SU-DHL-6 (cell line): ENCODE measurements around the gene RGL1.

Experiments
- H2AFZ ChIP-seq: fragments of 200-600 bp; sonication (generic); 2 replicates; pipeline ENCODE4 v1.6.1; 2014; ENCODE audit warnings: low read depth, mild to moderate bottlenecking, moderate library complexity, mixed read lengths, antibody characterized with exemption, low read length; ENCODE audit not compliant: severe bottlenecking
- H3F3A ChIP-seq: fragments of 200-600 bp; shearing (Covaris generic); 2 replicates; pipeline ENCODE4 v1.6.0; 2016; ENCODE audit warnings: antibody characterized with exemption, mild to moderate bottlenecking; ENCODE audit not compliant: insufficient read depth
- H3K27ac ChIP-seq: fragments of 200-600 bp; sonication (generic); 2 replicates; pipeline ENCODE4 v1.5.1; 2016; ENCODE audit warnings: low read depth, mild to moderate bottlenecking, low read length, moderate library complexity, mixed read lengths
- H3K27me3 ChIP-seq: fragments of 200-600 bp; sonication (generic), shearing (Covaris generic); 2 replicates; pipeline ENCODE4 v1.6.0; 2014; ENCODE audit warnings: mild to moderate bottlenecking, low read length
- H3K36me3 ChIP-seq: fragments of 200-600 bp; sonication (generic); 2 replicates; pipeline ENCODE4 v1.6.1; 2014; ENCODE audit warnings: mild to moderate bottlenecking, low read length, mixed read lengths
- H3K4me2 ChIP-seq: fragments of 300-600, 200-600 bp; shearing (Covaris generic), sonication (generic); 2 replicates; pipeline ENCODE4 v1.6.0; 2014; ENCODE audit warnings: low read length, low read depth, mild to moderate bottlenecking; ENCODE audit not compliant: poor library complexity, severe bottlenecking
- H3K4me3 ChIP-seq: fragments of 200-600 bp; sonication (generic); 2 replicates; pipeline ENCODE4 v1.5.1; 2014; ENCODE audit warnings: antibody characterized with exemption, low read length, mild to moderate bottlenecking, mixed read lengths; ENCODE audit not compliant: insufficient read depth, poor library complexity, severe bottlenecking
- H3K79me2 ChIP-seq: fragments of 200-600 bp; sonication (generic); 2 replicates; pipeline ENCODE4 v1.6.1; 2014; ENCODE audit warnings: mild to moderate bottlenecking, low read length, moderate library complexity; ENCODE audit not compliant: insufficient read depth
- H3K9ac ChIP-seq: fragments of 200-600 bp; sonication (generic); 2 replicates; pipeline ENCODE4 v1.7.0; 2014; ENCODE audit warnings: mild to moderate bottlenecking, low read length
- H3K9me2 ChIP-seq: fragments of 200-600 bp; sonication (generic); replicated peaks from 2 replicates; pipeline ENCODE4 v1.6.1; 2014; ENCODE audit warnings: low read length; ENCODE audit not compliant: insufficient read depth
- H3K9me3 ChIP-seq: fragments of 200-600 bp; sonication (generic); 2 replicates; pipeline ENCODE4 v1.6.1; 2014; ENCODE audit warnings: low read length, mixed read lengths; ENCODE audit not compliant: insufficient read depth
- H4K20me1 ChIP-seq: fragments of 200-600 bp; sonication (generic); 2 replicates; pipeline ENCODE4 v1.6.1; 2014; ENCODE audit warnings: low read depth, mild to moderate bottlenecking, antibody characterized with exemption, low read length, moderate library complexity, mixed read lengths
- EZH2phosphoT487 ChIP-seq: fragments of 200-600 bp; sonication (generic), shearing (Covaris generic); conservative IDR thresholded peaks from 2 replicates; pipeline ENCODE4 v1.6.1; 2018; ENCODE audit warnings: mild to moderate bottlenecking, antibody characterized with exemption, low read length, moderate library complexity, mixed read lengths
- TF ChIP-seq, protein P1 (sequence below): fragments of 200-600 bp; sonication (generic); IDR thresholded peaks from one replicate; pipeline ENCODE4 v1.5.1; 2017; ENCODE audit warnings: antibody characterized with exemption, mild to moderate bottlenecking, low read length, moderate library complexity; ENCODE audit not compliant: insufficient read depth, poor library complexity, severe bottlenecking

Gene RGL1

DNA sequence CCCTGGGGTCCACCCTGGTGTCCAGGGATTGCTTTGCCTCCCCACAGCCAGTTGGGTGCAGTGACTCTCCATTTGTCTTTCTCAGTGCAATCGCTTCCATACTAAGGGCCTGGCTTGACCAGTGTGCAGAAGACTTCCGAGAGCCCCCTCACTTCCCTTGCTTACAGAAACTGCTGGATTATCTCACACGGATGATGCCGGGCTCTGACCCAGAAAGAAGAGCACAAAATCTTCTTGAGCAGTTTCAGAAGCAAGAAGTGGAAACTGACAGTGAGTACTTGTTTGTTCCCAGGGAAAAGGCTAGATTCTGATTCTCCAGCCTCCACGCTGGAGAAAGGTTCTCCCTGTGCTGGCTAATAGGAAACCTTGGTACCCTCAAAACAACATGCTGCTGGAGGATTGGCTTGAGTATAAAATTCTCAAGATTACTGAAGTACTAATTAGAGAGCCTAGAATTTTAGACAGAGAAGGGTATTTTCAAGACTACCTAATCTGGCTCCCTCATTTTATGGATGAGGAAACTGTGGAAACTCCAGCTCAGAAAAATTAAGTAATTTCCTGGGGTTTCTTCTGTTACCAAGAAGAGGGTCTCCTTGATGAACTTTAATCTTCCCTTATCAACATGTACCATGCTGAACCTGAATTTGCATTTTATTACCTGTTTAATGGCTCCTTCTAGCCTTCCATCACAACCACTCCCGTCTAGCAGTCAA lies 75.8 kb downstream of the RGL1 start:
- Histone ChIP-seq H3K9me2 (no peaks in the 10 kb centered on the region), H3K4me3 (no peak overlapping the region), H3K36me3 (no peaks in the 10 kb centered on the region), H3K27me3 (no peaks in the 10 kb centered on the region), H3K79me2 (no peaks in the 10 kb centered on the region), H3K9ac (no peak overlapping the region), H3K4me2 (no peak overlapping the region), H3K27ac (no peak overlapping the region), H3K9me3 (no peaks in the 10 kb centered on the region), H3F3A (no peaks in the 10 kb centered on the region), H2AFZ (no peak overlapping the region), H4K20me1 (no peaks in the 10 kb centered on the region)
- TF ChIP-seq, protein P1, sequence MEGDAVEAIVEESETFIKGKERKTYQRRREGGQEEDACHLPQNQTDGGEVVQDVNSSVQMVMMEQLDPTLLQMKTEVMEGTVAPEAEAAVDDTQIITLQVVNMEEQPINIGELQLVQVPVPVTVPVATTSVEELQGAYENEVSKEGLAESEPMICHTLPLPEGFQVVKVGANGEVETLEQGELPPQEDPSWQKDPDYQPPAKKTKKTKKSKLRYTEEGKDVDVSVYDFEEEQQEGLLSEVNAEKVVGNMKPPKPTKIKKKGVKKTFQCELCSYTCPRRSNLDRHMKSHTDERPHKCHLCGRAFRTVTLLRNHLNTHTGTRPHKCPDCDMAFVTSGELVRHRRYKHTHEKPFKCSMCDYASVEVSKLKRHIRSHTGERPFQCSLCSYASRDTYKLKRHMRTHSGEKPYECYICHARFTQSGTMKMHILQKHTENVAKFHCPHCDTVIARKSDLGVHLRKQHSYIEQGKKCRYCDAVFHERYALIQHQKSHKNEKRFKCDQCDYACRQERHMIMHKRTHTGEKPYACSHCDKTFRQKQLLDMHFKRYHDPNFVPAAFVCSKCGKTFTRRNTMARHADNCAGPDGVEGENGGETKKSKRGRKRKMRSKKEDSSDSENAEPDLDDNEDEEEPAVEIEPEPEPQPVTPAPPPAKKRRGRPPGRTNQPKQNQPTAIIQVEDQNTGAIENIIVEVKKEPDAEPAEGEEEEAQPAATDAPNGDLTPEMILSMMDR: no peak
- TF ChIP-seq EZH2phosphoT487: no peak

DNA sequence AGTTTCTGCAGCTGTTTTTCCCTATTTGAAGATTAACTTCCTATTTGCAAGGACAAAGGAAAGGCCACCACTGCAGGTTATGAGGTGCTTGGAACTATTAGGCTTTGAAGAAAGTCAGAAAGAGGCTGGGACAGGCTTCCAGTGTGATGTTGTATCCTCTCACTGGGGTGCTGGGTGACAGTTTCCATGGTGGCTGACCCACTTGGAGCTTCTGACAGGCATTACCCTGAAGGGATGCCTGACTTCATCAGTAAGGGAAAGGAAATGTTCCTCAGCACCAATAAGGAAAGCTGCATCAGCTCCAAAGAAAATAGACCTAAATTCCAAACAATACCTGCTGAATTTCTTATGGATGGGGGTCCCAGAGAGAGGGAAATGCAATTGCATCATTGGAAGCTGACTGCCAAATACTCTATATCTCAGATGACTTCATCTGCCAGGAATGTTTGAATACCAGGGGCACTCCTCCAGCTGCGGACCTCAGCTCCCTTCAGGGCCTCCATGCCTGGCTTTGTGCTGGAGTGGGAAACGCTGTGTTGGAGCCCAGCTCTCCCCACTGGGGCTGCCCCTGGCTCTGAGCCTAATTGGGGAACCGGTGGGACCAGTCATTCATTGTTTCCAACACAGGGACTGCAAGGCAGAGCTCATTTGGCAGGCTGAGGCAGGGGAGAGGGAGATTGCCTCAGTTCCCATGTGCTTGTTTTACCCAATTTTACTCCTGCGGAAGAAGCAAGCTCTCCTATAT lies 76.6 kb downstream of the RGL1 start:
- Histone ChIP-seq H4K20me1 (no peaks in the 10 kb centered on the region), H3K9me2 (no peaks in the 10 kb centered on the region), H3K9me3 (no peaks in the 10 kb centered on the region), H3K79me2 (no peaks in the 10 kb centered on the region), H3F3A (no peaks in the 10 kb centered on the region), H3K36me3 (no peaks in the 10 kb centered on the region), H3K27me3 (no peaks in the 10 kb centered on the region), H3K4me3 (no peak overlapping the region), H3K27ac (no peak overlapping the region), H2AFZ (no peak overlapping the region), H3K9ac (no peak overlapping the region), H3K4me2 (no peak overlapping the region)
- TF ChIP-seq, protein P1: no peak
- TF ChIP-seq EZH2phosphoT487: no peak

DNA sequence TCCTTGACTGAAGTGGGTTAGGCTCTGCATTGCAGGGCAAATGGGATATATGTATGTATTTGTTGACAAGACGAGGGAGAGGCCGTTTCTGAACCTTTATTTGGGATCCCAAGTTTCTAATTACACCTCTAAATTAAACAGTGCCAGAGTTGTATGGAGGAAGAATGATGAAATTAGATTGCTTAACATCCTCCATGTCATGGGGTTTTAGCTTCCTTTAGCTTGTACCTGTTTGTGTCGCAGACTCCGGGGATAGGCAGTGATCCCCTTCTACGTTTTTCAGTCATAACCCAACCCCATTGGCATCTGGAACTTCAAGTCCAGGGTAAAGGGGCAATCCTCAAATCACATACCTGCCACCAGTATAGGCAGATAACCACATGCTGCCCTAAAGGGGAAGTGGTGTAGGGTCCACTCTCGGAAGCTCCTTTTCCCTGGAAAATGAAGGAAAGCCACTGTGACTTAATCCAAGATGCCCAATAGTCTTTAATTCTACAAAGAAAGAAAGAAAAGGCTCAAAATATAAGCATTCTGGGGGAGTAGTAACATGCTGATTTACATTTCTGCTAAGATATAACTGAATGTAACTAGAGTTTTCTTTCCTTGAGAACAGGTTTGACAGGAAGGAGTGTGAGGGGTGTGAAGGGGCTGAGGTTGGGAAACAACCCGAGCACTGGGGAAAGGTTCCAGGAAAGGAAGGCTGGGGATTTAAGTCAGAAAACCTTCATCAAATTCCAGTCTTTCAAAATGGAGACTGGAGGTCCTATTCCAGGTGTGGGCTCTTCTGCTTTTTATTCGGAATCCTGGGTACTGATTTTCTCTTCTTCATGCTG lies 77.6 kb downstream of the RGL1 start:
- no peak overlapping the region for H2AFZ ChIP-seq
- H3K4me2 ChIP-seq: no peak overlapping the region
- H3F3A ChIP-seq: no peaks in the 10 kb centered on the region
- no peaks in the 10 kb centered on the region for H3K79me2 ChIP-seq
- H3K4me3 ChIP-seq: no peak overlapping the region
- no peaks in the 10 kb centered on the region for H3K9me3 ChIP-seq
- no peaks in the 10 kb centered on the region for H3K27me3 ChIP-seq
- H4K20me1 ChIP-seq: no peaks in the 10 kb centered on the region
- H3K9ac ChIP-seq: no peak overlapping the region
- no peaks in the 10 kb centered on the region for H3K9me2 ChIP-seq
- no peak overlapping the region for H3K27ac ChIP-seq
- TF ChIP-seq EZH2phosphoT487: no peak
- TF ChIP-seq, protein P1: no peak
- no peaks in the 10 kb centered on the region for H3K36me3 ChIP-seq
